CD8-positive, alpha-beta memory T cell (primary cell): ENCODE measurements around the gene C12orf76. TPM values are rescaled to one million over a fixed set of nuclear protein-coding genes. Genes with fewer than 3 reads are reported as not detected.
"Not testable (repeated sequence)": the region's sequence is repeated elsewhere in the genome, so short reads cannot be mapped to it uniquely, and the experiment has no call there.

Source experiments
- CTCF ChIA-PET: fragments of 350-600 bp; sonication (Branson Sonifier 250); formaldehyde crosslinking; loops from one replicate; lab custom pipeline; 2021; ENCODE audit warnings: antibody characterized with exemption; lab: Charles Lee
- POLR2A ChIA-PET: fragments of 350-600 bp; sonication (Branson Sonifier 250); formaldehyde crosslinking; loops from one replicate; lab custom pipeline; 2021; ENCODE audit warnings: antibody characterized with exemption; lab: Charles Lee
- DNase-seq, 5 donors: peaks; one replicate each; pipeline versions ENCODE4 v3.0.0 to v3.0.0-alpha.2; 2020 to 2022; ENCODE audit warnings: mixed read lengths in 1 of 5
- H3K27ac ChIP-seq: one replicate; pipeline ENCODE4 v1.7.0; 2013; ENCODE audit warnings: low read depth, mild to moderate bottlenecking, low read length, moderate library complexity
- H3K27me3 ChIP-seq: 2 replicates; pipeline ENCODE4 v1.7.0; 2013; ENCODE audit warnings: low read length, mild to moderate bottlenecking; ENCODE audit not compliant: insufficient read depth, poor library complexity, severe bottlenecking
- H3K36me3 ChIP-seq: 2 replicates; pipeline ENCODE4 v1.7.0; 2013; ENCODE audit warnings: mild to moderate bottlenecking, low read length, moderate library complexity; ENCODE audit not compliant: insufficient read depth
- H3K4me1 ChIP-seq: 2 replicates; pipeline ENCODE4 v1.7.0; 2013; ENCODE audit warnings: mild to moderate bottlenecking, low read length, moderate library complexity; ENCODE audit not compliant: insufficient read depth
- H3K4me3 ChIP-seq: 2 replicates; pipeline ENCODE4 v1.7.0; 2013; ENCODE audit warnings: mild to moderate bottlenecking, low read length
- H3K9me3 ChIP-seq: 2 replicates; pipeline ENCODE4 v1.7.0; 2013; ENCODE audit warnings: mild to moderate bottlenecking, low read length
- H3K27ac Mint-ChIP-seq, 8 donors: one replicate each; pipeline ENCODE4 v1.8.0; 2020 to 2021; ENCODE audit warnings: mixed read lengths in 8 of 8, mild to moderate bottlenecking in 6 of 8, inconsistent platforms in 3 of 8, moderate library complexity in 3 of 8
- H3K27me3 Mint-ChIP-seq, 2 donors: one replicate each; pipeline ENCODE4 v1.8.0; 2020 to 2021; ENCODE audit warnings: mixed read lengths in 2 of 2, mild to moderate bottlenecking in 1 of 2, moderate library complexity in 1 of 2
- H3K36me3 Mint-ChIP-seq, 3 donors: one replicate each; pipeline ENCODE4 v1.8.0; 2020 to 2021; ENCODE audit warnings: mixed read lengths in 3 of 3, inconsistent platforms in 1 of 3, mild to moderate bottlenecking in 1 of 3
- H3K4me1 Mint-ChIP-seq, 3 donors: one replicate each; pipeline ENCODE4 v1.8.0; 2020 to 2021; ENCODE audit warnings: mixed read lengths in 3 of 3, inconsistent platforms in 1 of 3, mild to moderate bottlenecking in 1 of 3
- H3K4me3 Mint-ChIP-seq, 7 donors: one replicate each; pipeline ENCODE4 v1.8.0; 2020 to 2021; ENCODE audit warnings: mixed read lengths in 7 of 7, mild to moderate bottlenecking in 6 of 7, moderate library complexity in 4 of 7, inconsistent platforms in 2 of 7
- H3K9me3 Mint-ChIP-seq, 5 donors: one replicate each; pipeline ENCODE4 v1.8.0; 2020 to 2022; ENCODE audit warnings: mixed read lengths in 5 of 5, mild to moderate bottlenecking in 3 of 5, moderate library complexity in 2 of 5, inconsistent platforms in 1 of 5
- polyA plus RNA-seq: library from polyadenylated mRNA; unstranded; fragments of 300-500 nt; fragmentation: Illumina TruSeq; gene quantifications from one replicate; pipeline ENCODE4 v1.2.3, GENCODE V29; 2021
- total RNA-seq, 2 experiments: library from RNA; stranded (reverse); gene quantifications; one replicate each; pipeline ENCODE4 v1.2.3, GENCODE V29; 2021

C12orf76 gene
- total and polyA plus RNA-seq, 3 experiments from 2014 or later = 11.7 to 17.3 (median 12.7) TPM

GRCh38 chr12:110058875-110059615, 10.7 kb upstream of the C12orf76 start:
- no peak for DNase-seq
- H3K27me3 Mint-ChIP-seq = peaks cover 4% of the 10 kb centered on the region in 2 donors
- no peaks in the 10 kb centered on the region for H3K4me1 ChIP-seq
- H3K36me3 Mint-ChIP-seq = no peaks in the 10 kb centered on the region
- H3K9me3 ChIP-seq = no peaks in the 10 kb centered on the region
- CTCF ChIA-PET = no interaction called here
- no peak overlapping the region for H3K4me3 Mint-ChIP-seq
- H3K36me3 ChIP-seq = no peaks in the 10 kb centered on the region
- peaks cover 0 to 8% (median 0%) of the 10 kb centered on the region in 3 donors for H3K4me1 Mint-ChIP-seq
- POLR2A ChIA-PET = no interaction called here
- no peak overlapping the region for H3K27ac ChIP-seq
- no peak overlapping the region for H3K4me3 ChIP-seq
- no peak overlapping the region for H3K27ac Mint-ChIP-seq
- no peaks in the 10 kb centered on the region for H3K9me3 Mint-ChIP-seq
- H3K27me3 ChIP-seq = no peaks in the 10 kb centered on the region

GRCh38 chr12:110056643-110057042, 8.3 kb upstream of the C12orf76 start:
- POLR2A ChIA-PET, H3K4me1 ChIP-seq, H3K27ac Mint-ChIP-seq, CTCF ChIA-PET, DNase-seq, H3K4me3 Mint-ChIP-seq, H3K27me3 ChIP-seq, H3K9me3 ChIP-seq, H3K36me3 ChIP-seq, H3K27me3 Mint-ChIP-seq, H3K4me1 Mint-ChIP-seq, H3K4me3 ChIP-seq, H3K36me3 Mint-ChIP-seq, H3K9me3 Mint-ChIP-seq, H3K27ac ChIP-seq: not testable (repeated sequence)

- CTCF ChIA-PET, H3K27me3 ChIP-seq, H3K36me3 Mint-ChIP-seq, H3K4me3 ChIP-seq, H3K4me1 ChIP-seq, DNase-seq, H3K9me3 ChIP-seq, H3K27ac ChIP-seq, H3K4me3 Mint-ChIP-seq, H3K27me3 Mint-ChIP-seq, H3K9me3 Mint-ChIP-seq, H3K36me3 ChIP-seq, H3K4me1 Mint-ChIP-seq, POLR2A ChIA-PET: not testable (repeated sequence)
- peak overlapping the region in 1 of 8 donors; percentile 17 for H3K27ac Mint-ChIP-seq
Measured at GRCh38 chr12:110055375-110056352, 7.3 kb upstream of the C12orf76 start.

- no peak for DNase-seq
- Mint-ChIP-seq H3K9me3 (no peaks in the 10 kb centered on the region), H3K27me3 (peaks cover 0 to 5% of the 10 kb centered on the region in 2 donors), H3K27ac (no peak overlapping the region), H3K4me1 (peaks cover 21 to 34% (median 33%) of the 10 kb centered on the region in 3 donors), H3K36me3 (peaks cover 0 to 3% (median 3%) of the 10 kb centered on the region in 3 donors), H3K4me3 (peak overlapping the region in 1 of 7 donors; percentile 14)
- Histone ChIP-seq H3K27ac (no peak overlapping the region), H3K4me1 (peaks cover 24% of the 10 kb centered on the region), H3K9me3 (no peaks in the 10 kb centered on the region), H3K4me3 (no peak overlapping the region), H3K27me3 (no peaks in the 10 kb centered on the region), H3K36me3 (no peaks in the 10 kb centered on the region)
- CTCF ChIA-PET = interaction anchor here (1.9 kb wide), 1 partner anchor 23 kb away, joined by 5 read pairs; no protein-coding TSS in a partner anchor
- POLR2A ChIA-PET = no interaction called here
Measured at GRCh38 chr12:110050927-110051326, 2.6 kb upstream of the C12orf76 start.

GRCh38 chr12:110049666-110050065, 1.3 kb upstream of the C12orf76 start:
- H3K36me3 ChIP-seq, H3K9me3 ChIP-seq, DNase-seq, H3K9me3 Mint-ChIP-seq, H3K4me3 ChIP-seq, H3K27me3 Mint-ChIP-seq, H3K27ac ChIP-seq, H3K27me3 ChIP-seq, H3K36me3 Mint-ChIP-seq, POLR2A ChIA-PET: not testable (repeated sequence)
- H3K4me3 Mint-ChIP-seq = peak overlapping the region in 6 of 7 donors; percentile 27 to 91 (median 44)
- H3K4me1 ChIP-seq = peaks cover 24% of the 10 kb centered on the region
- H3K4me1 Mint-ChIP-seq = peaks cover 24 to 38% (median 34%) of the 10 kb centered on the region in 3 donors
- CTCF ChIA-PET = interaction anchor here (0.8 kb wide), 1 partner anchor 401 kb away, joined by 3 read pairs; the partner anchor contains the start of gene ARPC3
- peak overlapping the region in 7 of 8 donors; percentile 25 to 99 (median 94) for H3K27ac Mint-ChIP-seq

GRCh38 chr12:110049034-110049433, 712 bp upstream of the C12orf76 start:
- Histone ChIP-seq H3K4me1 (peaks cover 24% of the 10 kb centered on the region), H3K27ac (peak overlapping the region; percentile 76), H3K4me3 (peak overlapping the region; percentile 61)
- Mint-ChIP-seq H3K4me1 (peaks cover 25 to 40% (median 36%) of the 10 kb centered on the region in 3 donors), H3K27ac (peak overlapping the region; percentile 76 to 99 (median 98)), H3K4me3 (peak overlapping the region; percentile 87 to 97 (median 91))
- H3K9me3 ChIP-seq, DNase-seq, H3K36me3 Mint-ChIP-seq, CTCF ChIA-PET, POLR2A ChIA-PET, H3K27me3 ChIP-seq, H3K27me3 Mint-ChIP-seq, H3K9me3 Mint-ChIP-seq, H3K36me3 ChIP-seq: not testable (repeated sequence)

GRCh38 chr12:110047297-110047940, 903 bp downstream of the C12orf76 start:
- H3K4me3 ChIP-seq = peak overlapping the region; percentile 61
- Mint-ChIP-seq H3K4me3 (peak overlapping the region; percentile 87 to 97 (median 91)), H3K27me3 (peaks cover 0 to 3% of the 10 kb centered on the region in 2 donors), H3K4me1 (peaks cover 33 to 50% (median 47%) of the 10 kb centered on the region in 3 donors), H3K36me3 (peaks cover 4 to 16% (median 7%) of the 10 kb centered on the region in 3 donors), H3K9me3 (no peaks in the 10 kb centered on the region), H3K27ac (peak overlapping the region in 7 of 8 donors; percentile 37 to 99 (median 97))
- no peak for DNase-seq
- ChIA-PET CTCF (interaction anchor here (1.0 kb wide), 1 partner anchor 52 kb away, joined by 3 read pairs; no protein-coding TSS in a partner anchor), POLR2A (interaction anchor here (0.9 kb wide), 1 partner anchor 33 kb away, joined by 4 read pairs; no protein-coding TSS in a partner anchor)
- H3K27me3 ChIP-seq = no peaks in the 10 kb centered on the region
- no peaks in the 10 kb centered on the region for H3K9me3 ChIP-seq
- peaks cover 24% of the 10 kb centered on the region for H3K4me1 ChIP-seq
- H3K27ac ChIP-seq = peak overlapping the region; percentile 76
- H3K36me3 ChIP-seq = no peaks in the 10 kb centered on the region
